HL-60 (cell line): ENCODE measurements around the gene CETN3.
"Not testable (repeated sequence)": the region's sequence is repeated elsewhere in the genome, so short reads cannot be mapped to it uniquely, and the experiment has no call there.

ENCODE experiments used
- DNase-seq, 2 experiments: peaks; one replicate each; pipeline ENCODE4 v3.0.0-alpha.2; 2010 to 2020; ENCODE audit warnings: low read depth in 1 of 2, low spot score in 1 of 2
- H3K27ac ChIP-seq: fragments of 250-450 bp; sonication (Bioruptor Pico); replicated peaks from 2 replicates; pipeline ENCODE4 v1.5.1; 2020; ENCODE audit warnings: mild to moderate bottlenecking, moderate library complexity
- H3K27me3 ChIP-seq: fragments of 250-450 bp; sonication (Bioruptor Pico); 2 replicates; pipeline ENCODE4 v1.5.1; 2021; ENCODE audit warnings: mild to moderate bottlenecking, moderate library complexity; ENCODE audit not compliant: insufficient read depth, poor library complexity, severe bottlenecking
- H3K4me3 ChIP-seq: replicated peaks from 2 replicates; pipeline ENCODE4 v1.5.1; 2011; ENCODE audit warnings: mild to moderate bottlenecking, control low read depth, low read length; ENCODE audit not compliant: insufficient read depth
- CTCF ChIP-seq: IDR thresholded peaks from one replicate; pipeline ENCODE4 v1.5.1; 2011; ENCODE audit warnings: low read length, control low read depth, inconsistent platforms; ENCODE audit not compliant: insufficient read depth
- GABPA ChIP-seq: IDR thresholded peaks from 2 replicates; pipeline ENCODE4 v1.6.1; 2012; ENCODE audit warnings: low read depth
- POLR2AphosphoS5 ChIP-seq: IDR thresholded peaks from 2 replicates; pipeline ENCODE4 v1.6.1; 2012; ENCODE audit warnings: low read depth
- REST ChIP-seq: IDR thresholded peaks from 2 replicates; pipeline ENCODE4 v1.6.1; 2012; ENCODE audit warnings: low read depth; ENCODE audit not compliant: insufficient replicate concordance
- SPI1 ChIP-seq: IDR thresholded peaks from 2 replicates; pipeline ENCODE4 v1.6.1; 2012; ENCODE audit warnings: low read depth, mild to moderate bottlenecking, borderline replicate concordance

CETN3 gene

GRCh38 chr5:90379652-90380051 lies 29.9 kb downstream of the CETN3 start:
- no peak for TF ChIP-seq CTCF
- TF ChIP-seq GABPA: no peak
- TF ChIP-seq POLR2AphosphoS5: no peak
- no peak for TF ChIP-seq REST
- TF ChIP-seq SPI1: no peak

DNA sequence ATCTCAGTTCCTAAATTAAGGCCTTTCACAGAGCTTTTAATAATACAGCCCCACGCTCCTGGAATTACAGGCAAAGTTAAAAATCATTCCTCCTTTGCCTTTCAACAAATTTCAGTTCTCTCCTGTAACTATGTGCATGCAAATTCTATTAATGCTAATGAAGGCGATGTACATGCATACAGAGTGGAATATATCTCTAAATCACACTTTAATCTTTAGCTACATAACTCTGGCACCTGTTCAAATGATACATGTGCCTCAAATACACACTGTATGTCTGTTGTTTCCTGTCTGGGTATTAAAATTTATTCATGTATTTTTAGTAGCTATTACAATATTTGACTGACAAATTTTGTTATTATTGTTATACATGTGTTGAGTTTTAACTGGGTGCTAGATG lies 30.8 kb downstream of the CETN3 start:
- Histone ChIP-seq H3K27ac (no peak overlapping the region), H3K4me3 (no peak overlapping the region), H3K27me3 (no peaks in the 10 kb centered on the region)
- DNase-seq: no peak
- TF ChIP-seq REST (no peak), CTCF (no peak), SPI1 (no peak), POLR2AphosphoS5 (no peak), GABPA (no peak)

More at GRCh38 chr5:90379652-90380051, 29.9 kb downstream of the CETN3 start:
- DNase-seq: no peak
- Histone ChIP-seq H3K27ac (no peak overlapping the region), H3K27me3 (no peaks in the 10 kb centered on the region), H3K4me3 (no peak overlapping the region)

GRCh38 chr5:90371269-90371668 lies 38.3 kb downstream of the CETN3 start:
- DNase-seq, H3K27ac ChIP-seq, H3K4me3 ChIP-seq, H3K27me3 ChIP-seq: not testable (repeated sequence)

DNA sequence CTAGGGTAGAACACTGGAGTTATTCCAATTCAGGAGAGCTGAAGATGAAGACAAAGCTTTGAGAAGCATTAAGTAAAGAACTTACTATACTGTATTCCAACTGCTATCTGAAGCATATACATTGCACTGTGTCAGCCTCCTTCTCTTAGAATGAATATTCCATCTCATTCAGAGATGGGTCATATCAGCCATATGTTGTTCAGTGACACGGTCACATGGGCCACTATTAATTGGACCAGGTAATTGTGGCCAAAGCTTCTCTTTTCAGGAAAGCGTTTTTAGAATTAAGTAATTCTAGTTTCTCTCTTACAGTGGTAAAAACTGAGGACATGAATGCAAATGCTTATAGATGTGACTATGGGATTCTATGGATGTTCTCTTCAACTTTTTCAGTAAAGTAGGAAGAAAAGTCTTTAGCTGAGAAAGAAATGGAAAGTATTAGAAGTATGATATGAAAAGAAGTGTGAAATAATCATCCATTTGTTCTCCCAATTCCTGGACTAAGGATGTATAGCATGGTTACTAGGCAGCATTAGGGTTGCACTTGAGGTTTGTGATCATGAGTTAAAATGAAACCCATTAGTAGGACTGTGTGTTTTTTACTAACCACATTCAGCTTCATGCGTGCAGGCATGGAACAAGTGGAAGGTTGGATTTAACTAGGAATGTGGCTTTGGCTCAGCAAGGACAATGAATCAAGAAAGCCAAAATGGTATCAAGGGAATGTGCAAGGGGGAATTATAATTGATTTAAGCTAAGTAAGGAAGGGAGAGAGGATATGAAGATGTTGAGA lies 40.9 kb downstream of the CETN3 start:
- TF ChIP-seq SPI1: no peak
- TF ChIP-seq POLR2AphosphoS5: no peak
- no peak for TF ChIP-seq CTCF
- no peak for TF ChIP-seq GABPA
- TF ChIP-seq REST: no peak
- no peak overlapping the region for H3K4me3 ChIP-seq

More for the DNA sequence above, 40.9 kb downstream of the CETN3 start:
- DNase-seq: no peak
- Histone ChIP-seq H3K27ac (no peak overlapping the region), H3K27me3 (no peaks in the 10 kb centered on the region)
